HG02623 (cell line): Measurements from ENCODE around the gene SKIDA1.

Experiments
- ATAC-seq: cut with Tn5 transposase; IDR thresholded peaks from one replicate; pipeline ENCODE4 v1.9.1; 2021; ENCODE audit warnings: moderate library complexity; ENCODE audit not compliant: unreplicated experiment

SKIDA1 gene

DNA sequence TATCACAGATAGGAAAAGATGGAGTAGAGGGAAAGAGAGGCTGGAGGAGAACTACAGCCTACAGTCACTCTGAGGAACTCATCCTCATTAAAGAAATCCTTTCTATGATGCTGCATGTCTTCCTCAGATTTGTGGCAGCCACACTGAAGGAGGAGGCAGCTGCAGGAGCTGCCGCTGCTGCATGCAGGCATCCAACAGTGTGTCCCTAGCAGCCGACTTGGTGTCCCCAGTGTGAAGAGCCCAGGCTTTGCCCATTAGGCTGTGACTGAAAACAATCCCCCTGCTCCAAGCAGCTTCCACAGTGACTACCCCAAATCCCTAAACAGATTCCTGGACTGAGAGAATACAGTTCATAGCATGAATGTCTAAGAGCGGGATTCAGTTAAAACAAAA, 23.1 kb downstream of the SKIDA1 start:
- ATAC-seq = no peak

DNA sequence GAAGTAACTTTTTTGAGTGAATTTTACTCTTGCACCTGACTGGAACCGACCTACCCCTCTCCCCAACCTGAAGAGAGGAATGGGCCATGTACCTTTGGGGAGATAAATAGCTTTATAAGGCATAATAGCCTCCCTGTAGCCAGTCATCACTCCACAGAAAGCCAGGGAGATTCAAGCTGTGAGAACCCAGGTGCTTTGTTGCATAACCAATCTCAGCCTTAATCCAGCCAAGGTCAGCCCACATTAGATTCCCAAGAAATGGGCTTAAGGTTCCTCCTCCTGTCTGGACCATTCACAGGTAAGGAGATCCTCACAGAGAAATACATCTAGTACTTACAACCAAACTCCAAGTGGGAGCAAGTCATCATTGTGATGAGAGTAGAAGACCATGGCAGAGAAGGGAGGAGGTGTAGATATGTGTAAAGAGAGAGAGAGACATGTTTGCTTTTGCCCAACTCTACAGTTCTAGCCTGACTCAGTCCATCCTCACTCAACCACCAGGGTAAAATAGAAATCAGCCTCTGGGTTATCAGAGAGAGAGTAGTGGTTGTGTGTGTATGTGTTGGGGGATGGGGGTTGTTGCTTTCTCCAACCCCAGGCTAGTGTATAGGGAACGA, 23.6 kb downstream of the SKIDA1 start:
- no peak for ATAC-seq

DNA sequence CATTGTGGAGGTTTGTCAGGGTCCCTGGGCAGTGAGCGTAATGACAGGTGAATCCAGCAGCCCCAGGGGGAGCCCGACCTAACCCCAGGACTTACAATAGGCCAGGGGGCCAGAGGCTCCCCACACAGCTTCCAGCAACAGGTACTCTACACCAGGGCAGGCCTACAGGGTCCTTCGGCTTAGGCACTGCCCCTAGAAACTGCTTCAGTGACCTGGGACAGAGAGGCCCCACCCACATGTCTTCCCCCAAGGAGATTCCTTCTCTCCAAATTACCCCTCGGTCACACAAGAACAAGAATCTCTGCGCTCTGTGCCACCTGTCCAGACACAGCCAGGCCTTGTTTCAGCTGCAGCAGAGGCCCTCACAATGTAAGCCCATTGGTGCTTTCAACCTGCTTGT, 24.4 kb downstream of the SKIDA1 start:
- ATAC-seq = no peak

DNA sequence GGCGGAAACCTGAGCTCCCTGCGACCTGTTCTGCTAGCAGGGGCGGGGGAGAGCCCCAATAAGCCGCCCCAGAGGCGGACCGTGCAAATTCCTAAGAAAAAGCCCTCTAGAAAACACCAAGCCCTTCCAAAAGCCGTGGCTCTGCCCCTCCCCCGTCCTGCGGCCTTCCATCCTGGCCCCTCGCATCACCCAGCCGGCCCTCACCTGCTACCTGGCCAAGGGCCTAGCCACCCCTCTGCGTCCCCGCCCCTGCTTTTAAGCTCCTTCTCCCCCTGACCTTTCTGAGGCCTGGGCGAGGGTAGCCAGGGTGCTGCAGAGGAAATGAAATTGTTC, 24.9 kb downstream of the SKIDA1 start:
- no peak for ATAC-seq

DNA sequence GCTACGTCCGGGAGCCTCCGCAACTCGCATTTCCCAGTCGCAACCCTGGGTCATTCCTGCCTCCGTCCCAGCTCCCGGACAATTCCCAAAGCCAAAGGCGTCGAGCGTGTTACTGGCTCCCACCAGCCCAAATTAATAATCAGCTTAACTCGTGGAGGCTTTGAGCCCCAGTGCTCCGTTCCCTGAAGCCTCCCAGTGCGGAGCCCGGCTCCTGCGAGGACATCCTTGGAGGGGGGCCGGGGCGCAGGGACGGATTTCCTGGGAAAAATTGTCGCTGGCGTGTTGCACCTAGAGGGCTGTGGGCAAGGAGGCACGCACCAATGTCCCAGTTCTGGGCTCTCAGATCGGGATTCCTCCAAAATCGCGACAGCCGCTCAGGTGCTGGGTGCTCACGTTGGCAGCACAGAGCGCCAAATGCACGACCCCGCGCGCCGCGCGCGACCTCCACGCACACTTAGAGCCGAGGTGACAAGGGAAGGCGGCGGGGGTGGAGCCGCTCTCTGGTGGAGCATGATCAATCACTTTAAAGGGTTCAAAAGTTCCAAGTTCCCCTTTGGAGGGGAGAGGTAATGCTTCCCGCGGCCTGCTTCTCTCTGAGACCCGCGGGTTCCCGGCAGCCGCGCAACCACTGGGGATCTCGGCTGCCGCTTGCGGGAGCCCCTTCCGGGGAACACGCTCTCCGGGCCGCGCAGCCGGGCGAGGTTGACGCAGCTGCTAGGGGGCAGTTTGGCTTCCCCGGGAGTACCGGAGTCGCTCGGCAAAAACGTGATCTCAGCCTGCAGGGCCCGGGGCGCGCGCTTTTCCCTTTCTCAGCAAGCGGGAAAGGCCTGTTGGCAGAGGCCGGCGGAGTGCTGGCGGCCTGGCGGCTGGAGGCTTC, 25.5 kb downstream of the SKIDA1 start:
- ATAC-seq = no peak

DNA sequence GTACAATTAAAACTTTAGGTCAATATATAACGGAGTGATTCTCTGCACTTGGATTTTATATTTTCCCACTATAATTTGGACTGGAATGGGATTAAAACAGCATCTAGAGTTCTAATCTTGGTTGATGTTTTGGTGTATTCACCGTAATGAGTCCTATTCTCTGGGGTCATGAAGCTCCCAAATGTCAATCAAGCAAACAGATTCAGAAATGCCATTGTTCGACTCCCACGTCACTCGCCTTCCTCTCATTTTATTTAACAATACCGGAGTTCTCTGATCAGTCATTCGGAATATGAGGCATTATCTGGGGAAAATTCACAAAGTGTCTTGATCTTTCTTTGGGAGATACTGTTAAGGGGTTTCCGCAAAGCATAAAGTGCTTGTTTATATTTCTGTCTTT, 26.5 kb downstream of the SKIDA1 start:
- no peak for ATAC-seq

DNA sequence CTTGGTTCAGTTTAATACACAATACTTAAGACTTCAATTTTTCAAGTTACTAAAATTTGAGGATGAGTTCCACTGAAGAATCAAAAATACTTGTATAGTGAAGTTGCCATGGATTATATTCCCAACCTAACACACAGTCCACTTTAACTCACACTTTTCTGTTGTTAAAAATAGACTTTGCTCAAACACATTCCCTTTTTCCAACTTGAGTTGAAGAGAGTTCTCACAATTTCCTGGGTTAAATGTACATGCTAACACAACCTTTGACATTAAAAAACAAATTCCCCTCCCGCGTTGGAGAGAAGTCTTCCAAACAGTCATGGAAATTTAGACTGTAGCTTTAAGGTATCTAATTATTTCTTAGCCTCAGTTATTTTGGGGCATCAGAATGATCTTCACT, 27.1 kb downstream of the SKIDA1 start:
- no peak for ATAC-seq

DNA sequence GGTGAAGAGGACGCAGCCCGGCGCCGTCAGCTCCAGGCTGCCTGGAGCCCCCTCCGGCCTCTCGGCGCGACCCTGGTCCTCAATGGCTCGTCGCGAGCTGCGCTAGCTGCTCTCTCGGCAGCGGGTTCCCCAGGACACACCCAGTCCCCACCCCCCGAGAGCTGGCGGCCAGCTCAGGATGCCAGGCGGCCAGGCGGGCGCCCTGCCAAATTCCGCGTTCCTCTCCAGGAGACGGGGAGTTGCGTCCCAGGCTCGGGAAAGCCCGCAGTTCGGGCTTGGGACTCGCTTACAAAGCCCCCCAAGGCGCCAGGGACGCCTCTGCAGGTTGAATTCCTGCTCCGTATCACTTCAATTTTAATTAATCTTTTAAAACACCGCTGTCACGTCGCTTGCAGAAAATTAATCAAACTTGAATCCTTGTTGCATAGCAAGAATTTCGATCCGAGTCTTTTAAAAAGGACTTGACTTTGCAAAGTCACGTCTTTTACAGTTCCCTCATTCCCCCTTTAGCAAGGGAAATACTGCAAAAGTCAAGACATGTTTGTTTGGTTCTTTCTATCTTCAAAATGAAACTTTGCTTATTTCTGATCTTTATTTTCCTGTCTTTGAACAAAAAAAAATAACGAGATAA, 28.2 kb downstream of the SKIDA1 start:
- ATAC-seq = no peak

DNA sequence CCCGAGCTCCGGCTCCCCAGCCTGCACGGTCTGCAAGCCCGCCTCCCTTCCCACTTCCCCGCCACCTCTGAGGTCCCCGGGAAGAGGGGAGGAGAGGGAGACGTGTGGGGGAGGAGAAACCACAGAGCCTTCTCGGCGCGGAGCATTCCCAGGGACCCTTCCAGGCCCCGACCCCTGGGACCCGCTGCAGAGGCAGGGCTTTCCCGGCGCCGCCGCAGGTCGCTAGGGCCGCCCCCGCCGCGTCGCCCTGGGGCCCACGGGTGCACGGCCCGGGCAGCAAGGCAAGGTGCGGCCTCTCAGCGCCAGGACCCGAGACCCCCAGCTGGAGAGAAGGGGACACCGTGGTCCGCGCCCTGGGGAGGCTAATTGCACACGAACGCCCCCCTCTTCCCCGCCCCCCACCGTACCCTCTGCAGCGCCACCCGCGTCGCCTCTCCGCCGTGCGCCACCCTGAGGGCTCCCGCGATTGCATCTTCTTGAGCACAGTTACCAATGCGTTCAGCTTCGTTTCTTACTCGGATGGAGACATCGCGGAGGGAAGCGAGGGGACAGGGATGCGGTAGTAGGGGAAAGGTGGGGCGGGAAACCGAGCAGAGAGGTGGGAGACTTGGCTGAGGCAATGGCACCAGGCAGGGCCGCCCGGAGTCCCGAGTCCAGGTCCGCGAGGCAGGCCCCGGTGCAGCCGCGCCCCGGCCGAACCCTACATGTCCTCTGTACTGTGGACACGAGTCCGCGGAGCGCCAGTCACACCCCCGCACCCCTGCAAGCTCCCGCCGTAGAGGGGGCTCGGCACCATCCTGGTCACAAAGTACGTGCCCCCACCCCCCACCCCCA, 28.9 kb downstream of the SKIDA1 start:
- peak; percentile 37 for ATAC-seq

DNA sequence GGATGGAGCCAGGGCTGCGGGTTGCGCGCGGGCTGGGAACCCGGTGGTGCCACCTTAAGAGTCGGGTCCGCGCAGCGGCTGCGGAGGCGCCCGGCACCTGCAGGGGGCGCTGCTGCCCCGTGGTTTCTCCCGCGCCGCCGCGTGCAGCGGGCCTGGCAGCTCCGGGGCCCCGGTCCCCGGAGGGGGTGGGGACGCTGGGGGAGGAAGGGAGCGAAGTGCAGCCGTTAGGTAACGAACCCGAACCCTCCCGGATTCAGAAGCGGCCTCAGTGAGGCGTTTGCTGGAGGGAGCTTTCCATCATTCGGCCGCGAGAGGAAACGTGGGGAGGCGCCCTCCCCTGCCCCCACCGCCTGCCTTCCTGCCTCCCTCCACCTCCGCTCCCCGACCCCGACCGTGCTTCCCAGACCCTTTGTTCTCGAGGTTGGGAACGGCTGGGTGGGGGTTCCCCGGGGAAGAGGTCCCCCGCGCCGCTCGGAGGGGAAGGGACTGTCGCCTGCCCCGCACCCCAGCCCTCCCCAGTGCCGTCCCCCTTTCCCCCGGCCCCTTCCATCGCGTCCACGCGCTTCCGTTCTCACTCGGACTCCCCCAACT, 29.6 kb downstream of the SKIDA1 start:
- ATAC-seq = peak; percentile 81

DNA sequence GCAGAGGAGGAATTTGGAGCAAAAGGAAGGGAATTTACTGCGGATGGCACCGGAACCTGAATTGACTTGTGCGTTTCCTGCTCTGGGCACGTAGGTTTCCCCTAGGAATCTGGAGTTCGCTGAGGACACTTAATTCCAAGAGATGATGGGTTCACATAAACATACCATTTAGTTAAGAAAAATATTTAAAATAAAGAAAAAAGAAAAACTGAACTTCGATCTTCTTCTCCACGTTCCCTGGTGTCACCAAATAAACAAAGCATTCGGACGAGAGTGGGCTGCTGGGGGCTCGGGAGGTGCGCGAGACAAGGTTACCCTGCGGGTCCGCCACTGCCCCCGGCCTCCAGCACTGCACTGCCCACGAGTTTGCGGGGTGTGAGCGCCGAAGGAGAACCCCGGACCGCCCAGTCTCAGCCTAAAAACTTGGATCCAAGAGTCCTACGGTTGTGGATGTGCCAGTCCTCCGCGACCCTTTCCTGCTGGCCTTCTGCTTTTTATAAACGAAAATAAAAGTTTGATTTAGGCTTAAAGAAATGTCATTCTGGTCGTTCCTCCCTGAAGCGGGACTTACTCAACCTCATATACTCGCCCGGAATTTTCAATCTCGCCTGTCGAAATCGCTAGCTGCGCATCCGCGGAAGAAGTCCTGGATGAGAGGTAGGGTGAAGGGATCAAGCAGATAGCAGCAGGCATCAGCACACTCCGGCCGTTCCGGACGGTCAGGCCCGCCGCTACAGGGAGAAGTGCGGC, 30.3 kb downstream of the SKIDA1 start:
- peak; percentile 1 for ATAC-seq

DNA sequence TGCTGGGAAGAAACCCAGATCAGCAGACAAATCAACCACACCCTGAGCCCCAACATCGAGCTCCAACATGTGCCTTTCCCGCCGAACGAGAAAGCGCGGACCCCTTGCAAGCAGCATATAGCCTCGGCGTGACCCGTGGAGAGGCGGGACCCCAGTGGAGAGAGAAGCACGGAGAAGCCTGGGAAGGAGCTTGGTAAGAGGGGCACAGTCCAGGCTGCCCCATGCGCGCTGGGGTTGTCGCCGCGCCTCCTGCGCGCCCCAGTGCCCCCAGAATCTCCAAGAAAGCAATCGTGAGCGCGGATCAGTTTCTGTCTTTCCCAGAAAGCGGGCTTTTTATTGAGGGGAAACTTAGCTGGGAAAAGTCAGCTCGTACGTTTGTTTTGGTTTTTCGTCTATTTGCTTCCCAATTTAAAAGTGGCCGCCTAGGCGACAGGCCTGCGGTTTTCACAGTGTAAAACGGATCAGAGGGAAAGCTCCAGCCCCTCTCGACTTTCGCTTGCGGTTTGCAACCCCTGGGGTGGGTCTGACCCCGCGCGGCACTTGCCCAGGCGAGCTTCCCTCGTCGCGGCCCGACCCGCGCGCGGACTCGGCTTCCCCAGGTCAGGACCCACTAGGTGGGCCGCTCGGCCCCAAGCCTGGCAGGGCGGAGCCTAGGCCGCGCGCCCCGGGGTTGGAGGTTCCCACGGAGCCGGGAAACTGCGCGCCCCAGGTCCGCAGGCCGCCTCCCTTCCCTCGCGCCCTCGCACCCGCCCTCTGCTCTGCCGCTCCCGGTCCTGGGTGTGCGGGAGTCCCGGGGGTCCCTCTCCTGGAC, 31.1 kb downstream of the SKIDA1 start:
- ATAC-seq = no peak

DNA sequence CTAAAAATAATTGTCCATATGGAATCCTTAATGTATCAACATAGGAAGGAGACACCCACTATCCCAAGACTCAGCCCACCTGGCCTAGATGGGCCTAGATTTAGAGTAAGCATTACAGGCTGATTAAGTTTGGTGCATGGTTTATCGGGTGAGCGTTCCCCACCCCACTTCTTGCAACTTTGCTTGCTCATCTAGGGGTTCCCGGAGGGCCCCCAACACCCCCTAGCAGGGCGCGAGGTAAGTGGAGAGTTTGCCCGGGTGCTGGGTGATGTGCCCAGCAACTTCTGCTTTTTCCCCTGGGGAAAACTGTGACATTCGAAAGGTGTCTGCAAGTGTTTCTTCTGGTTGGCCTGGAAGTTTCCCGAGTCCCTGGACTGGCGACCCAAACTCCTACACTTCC, 31.7 kb downstream of the SKIDA1 start:
- ATAC-seq = no peak

DNA sequence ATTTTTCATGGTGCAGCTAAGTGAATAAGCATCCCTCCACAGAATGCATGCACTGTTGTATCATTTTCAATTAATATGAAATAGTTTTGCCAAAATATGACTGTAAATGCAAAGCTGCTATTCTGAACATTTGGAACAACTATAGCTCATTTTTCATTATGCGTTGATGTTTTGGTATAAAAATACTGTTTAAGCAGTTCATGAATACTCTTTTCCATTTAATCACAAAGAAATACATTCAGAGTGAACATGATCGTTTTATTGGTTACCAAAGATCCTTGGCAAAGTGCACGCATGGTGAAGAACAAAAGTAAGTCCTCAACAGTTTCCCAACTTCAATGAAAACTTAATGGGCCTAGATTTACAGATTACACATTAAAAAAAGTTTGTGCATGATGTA, 33.1 kb downstream of the SKIDA1 start:
- no peak for ATAC-seq

DNA sequence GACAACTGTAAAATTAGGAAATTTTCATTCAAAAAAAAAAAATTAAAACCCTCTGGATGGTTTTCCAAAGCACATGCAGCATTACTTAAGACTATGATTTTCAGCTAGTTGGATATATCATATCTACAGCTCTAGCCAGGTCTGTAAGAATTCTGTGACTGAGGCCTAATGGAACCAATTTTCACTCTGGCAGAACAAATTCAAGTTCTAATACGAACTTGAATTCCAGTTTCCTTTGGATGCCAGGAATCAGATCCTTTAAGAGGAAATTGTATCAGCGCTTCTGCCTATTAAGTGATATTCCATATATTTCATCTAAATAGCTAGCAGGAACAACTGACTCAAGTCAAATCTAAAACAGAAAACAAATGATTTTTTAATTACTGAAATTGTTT, 34.8 kb downstream of the SKIDA1 start:
- no peak for ATAC-seq

DNA sequence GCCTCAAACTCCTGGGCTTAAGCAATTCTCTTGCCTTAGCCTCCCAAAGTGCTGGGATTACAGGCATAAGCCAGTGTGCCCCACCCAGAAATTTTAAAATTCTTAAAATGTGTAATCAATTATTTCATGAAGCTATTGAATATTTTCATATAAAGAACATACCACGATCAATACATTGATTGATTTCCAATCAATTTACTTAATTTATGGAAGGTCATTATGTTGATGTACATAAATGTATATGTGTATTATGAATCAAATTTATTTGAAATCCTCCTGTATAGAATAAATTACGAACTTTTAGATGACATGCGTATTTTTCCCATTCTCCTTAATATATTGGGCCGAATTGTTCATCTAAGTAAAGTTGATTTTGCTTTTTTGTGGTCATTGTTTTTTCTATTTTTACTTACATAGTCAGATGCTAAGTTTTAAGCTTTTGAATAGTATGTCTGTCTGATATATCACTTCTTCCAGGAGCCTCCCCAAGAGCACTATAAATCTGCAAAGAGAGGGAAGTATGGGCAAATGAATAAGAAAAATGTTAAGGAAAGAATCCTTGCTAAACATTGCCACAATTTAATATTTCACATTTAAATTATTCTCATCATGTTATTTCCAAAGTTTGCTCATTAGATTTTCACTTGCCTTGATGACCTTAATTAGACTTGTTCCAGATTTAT, 35.3 kb downstream of the SKIDA1 start:
- no peak for ATAC-seq

DNA sequence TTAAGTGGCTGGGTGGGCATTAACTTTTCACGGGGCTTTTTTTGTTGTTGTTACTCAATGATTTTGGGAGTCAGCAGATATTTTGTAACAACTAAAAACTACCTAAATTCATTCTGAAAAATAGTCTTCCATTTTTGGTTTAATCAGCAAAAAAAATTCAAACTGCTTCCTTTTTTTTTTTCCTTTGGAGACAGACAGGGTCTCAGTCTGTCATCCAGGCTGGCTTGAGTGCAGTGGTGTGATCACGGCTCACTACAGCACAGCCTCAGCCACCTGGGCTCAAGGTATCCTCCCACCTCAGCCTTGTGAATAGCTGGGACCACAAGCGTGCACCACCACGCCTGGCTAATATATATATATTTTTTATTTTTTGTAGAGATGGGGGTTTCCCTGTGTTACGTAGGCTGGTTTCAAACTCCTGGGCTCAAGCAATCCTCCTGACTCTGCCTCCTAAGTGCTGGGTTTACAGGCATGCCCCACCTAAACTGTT, 36.5 kb downstream of the SKIDA1 start:
- ATAC-seq = no peak

DNA sequence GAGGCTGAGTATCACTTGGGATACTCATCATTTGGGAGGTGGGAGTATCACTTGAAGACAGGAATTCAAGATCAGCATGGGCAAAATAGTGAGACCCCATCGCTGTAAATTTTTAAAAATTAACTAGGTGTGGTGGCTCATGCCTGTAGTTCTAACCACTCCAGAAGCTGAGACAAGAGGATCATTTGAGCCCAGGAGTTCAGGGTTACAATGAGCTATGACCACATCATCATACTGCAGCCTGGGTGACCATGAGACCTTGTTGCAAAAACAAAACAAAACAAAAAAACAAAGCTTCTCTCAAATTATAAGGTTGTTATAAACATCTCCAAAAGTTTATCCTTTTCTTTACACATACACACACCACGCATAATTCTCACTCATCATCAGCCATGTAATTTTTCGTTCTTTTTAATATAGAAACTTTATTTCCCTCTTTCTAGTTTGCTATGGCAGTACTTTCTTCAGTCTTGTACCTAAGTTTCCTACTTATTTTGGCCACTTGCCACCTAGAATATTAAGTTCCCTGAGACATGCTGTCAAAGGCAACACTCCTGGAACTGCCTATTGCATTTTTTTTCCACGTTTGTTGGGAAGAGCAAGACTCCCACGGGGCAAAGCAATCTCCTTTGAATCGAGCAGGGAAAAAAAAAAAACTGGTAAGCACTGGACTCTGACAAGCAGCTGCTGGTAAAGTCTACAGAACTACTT, 37.1 kb downstream of the SKIDA1 start:
- no peak for ATAC-seq
